ENCODE results near the gene MGAT3. TPM values are rescaled to one million over a fixed set of nuclear protein-coding genes. Genes with fewer than 3 reads are reported as not detected.
A peak's percentile ranks its signal among the peaks of the same experiment; 100 is the strongest.

MGAT3 gene
- total and polyA plus RNA-seq, 9 of the 15 experiments (the other 6 are each of a cell fraction or from before 2014, with no cell fraction given): 0.10 to 11.5 (median 4.6) TPM

GRCh38 chr22:39502109-39502788 lies 45.4 kb downstream of the MGAT3 start, which contains the start of gene MIEF1 (continued):
- TF ChIP-seq ZNF398 (CRISPR knock-in tag; IDR thresholded peaks at IDR 0.05) (no peak), PTBP1 (IDR thresholded peaks at IDR 0.05; ENCODE audit: low read depth, low read length) (no peak), SOX6 (IDR thresholded peaks at IDR 0.05) (no peak), RCOR1 (IDR thresholded peaks at IDR 0.05; ENCODE audit: borderline replicate concordance in 1 of 2, low read depth in 2 of 2, low read length in 2 of 2) (0 out of 4 replicates have a peak, but pooled peaks of 1 of the 2 experiments have one; percentile 25), ZNF347 (CRISPR knock-in tag; IDR thresholded peaks at IDR 0.05; ENCODE audit: low read depth) (no peak), NFE2L1 (tag; IDR thresholded peaks at IDR 0.05; ENCODE audit: borderline replicate concordance, low read depth) (no peak), TFE3 (CRISPR knock-in tag; IDR thresholded peaks at IDR 0.05) (no peak), CHCHD3 (CRISPR knock-in tag; IDR thresholded peaks at IDR 0.05) (no peak), FOXA3 (CRISPR knock-in tag; conservative IDR thresholded peaks at IDR 0.05 in 1 of 2, IDR thresholded peaks at IDR 0.05 in 1 of 2) (no peak), POU5F1 (IDR thresholded peaks at IDR 0.05; ENCODE audit: borderline replicate concordance, low read depth, low read length, partially characterized antibody) (no peak), NR0B1 (IDR thresholded peaks at IDR 0.05; ENCODE audit: partially characterized antibody) (no peak), SRSF1 (IDR thresholded peaks at IDR 0.05; ENCODE audit: low read depth, low read length) (no peak), L3MBTL2 (IDR thresholded peaks at IDR 0.05) (peak; percentile 80), KDM4B (IDR thresholded peaks at IDR 0.05; ENCODE audit: borderline replicate concordance in 2 of 2, low read depth in 1 of 2) (peak in 1 of 2 experiments; percentile 70; a peak in 1 of 4 replicates), DMBX1 (CRISPR knock-in tag; IDR thresholded peaks at IDR 0.05; ENCODE audit: borderline replicate concordance) (no peak), SFPQ (IDR thresholded peaks at IDR 0.05; ENCODE audit: low read depth, low read length) (no peak), ZNF695 (CRISPR knock-in tag; IDR thresholded peaks at IDR 0.05) (no peak), ZBTB17 (CRISPR knock-in tag; IDR thresholded peaks at IDR 0.05) (no peak), CSDE1 (IDR thresholded peaks at IDR 0.05) (no peak), KAT7 (CRISPR knock-in tag; IDR thresholded peaks at IDR 0.05; ENCODE audit: borderline replicate concordance) (no peak), ERF (CRISPR knock-in tag; IDR thresholded peaks at IDR 0.05) (no peak)
